Heart right ventricle (tissue), 16 donors: ENCODE measurements around the gene ZNHIT1. TPM values are rescaled to one million over a fixed set of nuclear protein-coding genes. Genes with fewer than 3 reads are reported as not detected.
A peak's percentile ranks its signal among the peaks of the same experiment; 100 is the strongest.

Experiments
- ATAC-seq, 8 donors: fragments of 200-7000 bp; cut with Tn5 transposase; one replicate each; pipeline ENCODE4 v1.9.1; 2020; ENCODE audit warnings: mild to moderate bottlenecking in 8 of 8, moderate library complexity in 8 of 8, moderate number of reproducible peaks in 1 of 8
- DNase-seq, 2 donors: peaks; one replicate each; pipeline ENCODE4 v3.0.0-alpha.2; 2020
- H3K27ac ChIP-seq, 10 donors: fragments of 200-600 bp; sonication (generic) in 2 of 10; one replicate each; pipeline versions ENCODE4 v1.5.0 to v1.8.0; 2020 to 2022; ENCODE audit warnings: mild to moderate bottlenecking in 3 of 10
- H3K27me3 ChIP-seq, 7 donors: fragments of 200-600 bp; one replicate each; pipeline ENCODE4 v1.8.0; 2021 to 2022; ENCODE audit warnings: mild to moderate bottlenecking in 2 of 7
- H3K36me3 ChIP-seq, 9 donors: fragments of 200-600 bp; sonication (generic) in 1 of 9; one replicate each; pipeline versions ENCODE4 v1.5.0 to v1.8.0; 2020 to 2022; ENCODE audit warnings: mild to moderate bottlenecking in 2 of 9
- H3K4me1 ChIP-seq, 9 donors: fragments of 200-600 bp; sonication (generic) in 1 of 9; one replicate each; pipeline versions ENCODE4 v1.5.0 to v1.8.0; 2020 to 2022; ENCODE audit warnings: mild to moderate bottlenecking in 4 of 9
- H3K4me3 ChIP-seq, 10 donors: fragments of 200-600 bp; sonication (generic) in 2 of 10; one replicate each; pipeline versions ENCODE4 v1.5.0 to v1.8.0; 2020 to 2022; ENCODE audit warnings: mild to moderate bottlenecking in 7 of 10, moderate library complexity in 2 of 10
- H3K9me3 ChIP-seq, 11 donors: fragments of 200-600 bp in 10 of 11; sonication (generic) in 2 of 11; one replicate each; pipeline versions ENCODE4 v1.5.0 to v1.8.0; 2013 to 2022; ENCODE audit warnings: mild to moderate bottlenecking in 2 of 11, control low read depth in 1 of 11, moderate library complexity in 1 of 11
- WGBS, 2 donors: extraction: QIAGEN DNeasy Blood & Tissue Kit; methylation state at CpG; one replicate each; pipeline ENCODE4 v1.1.7; 2013; ENCODE audit warnings: inconsistent platforms in 1 of 2; 5-methylcytosine and 5-hydroxymethylcytosine counted together
- intact Hi-C, 10 donors: fragments of 100-400 bp; cut with DNase I; formaldehyde crosslinking; loops; one replicate each; pipeline versions ENCODE4 v1.11.1 to v1.14.2; 2022
- polyA plus RNA-seq, 2 donors: library from polyadenylated mRNA; stranded (reverse); fragments of 200-250 nt; gene quantifications; one replicate each; pipeline ENCODE4 v1.2.3, GENCODE V29; 2013
- total RNA-seq, 10 donors: library from RNA; stranded (reverse); fragmentation: NEBNext Ultra II Directional in 3 of 10; extraction: Animal tissue kit (Norgen Biotek cat#: 25700) in 3 of 10; gene quantifications; one replicate each; pipeline versions ENCODE4 v1.2.1 to v1.2.4, GENCODE V29; 2021 to 2023
- TF ChIP-seq, protein P1 (sequence below), 9 donors: fragments of 200-600 bp; sonication (generic) in 2 of 9; IDR thresholded peaks; one replicate each; pipeline versions ENCODE4 v1.5.0 to v1.8.0; 2021 to 2022; ENCODE audit warnings: antibody characterized with exemption in 9 of 9, mild to moderate bottlenecking in 5 of 9, moderate library complexity in 1 of 9
- donor health status: Arrhythmogenic right ventricular cardiomyopathy.
- donor health status: ischemic (EF 13 %, LVEDD 7.1; RV severe dilation, severe dysfunction).
- donor health status: healthy with polysubstance abuse.
- donor health status: DM: no; HTN: yes; CAD: no.
- donor health status: DM: no; HTN: no; CAD: no.
- donor health status: ischemic (EF 25% LVEDD 6.9; RV normal size, moderate dysfunction).
- donor health status: ischemic (EF 25% LVEDD 5.7; RV mildly dilated, moderate dysfunction).
- donor health status: healthy.
- donor health status: DM: yes; HTN: yes; CAD: no.
- donor health status: Ischemic cardiomyopathy.
- donor health status: ischemic (EF 35%, LVEDD 5.7; RV mildly dilated, moderate dysfunction).
- donor health status: nonischemic (EF 11% LVEDD 7.7; RV severe dilation, severe dysfunction).
- donor health status: DM: yes; HTN: yes; CAD: no.
- donor health status: PGD.
- donor health status: ischemic (EF 29% LVEDD 5.4; RV normal size, mild dysfunction).
- donor health status: nonischemic (EF 23%, LVEDD 6.1; RV moderate dilation, normal function).

The ZNHIT1 gene
- total and polyA plus RNA-seq, 12 donors = 45.4 to 194 (median 52.6) TPM

DNA sequence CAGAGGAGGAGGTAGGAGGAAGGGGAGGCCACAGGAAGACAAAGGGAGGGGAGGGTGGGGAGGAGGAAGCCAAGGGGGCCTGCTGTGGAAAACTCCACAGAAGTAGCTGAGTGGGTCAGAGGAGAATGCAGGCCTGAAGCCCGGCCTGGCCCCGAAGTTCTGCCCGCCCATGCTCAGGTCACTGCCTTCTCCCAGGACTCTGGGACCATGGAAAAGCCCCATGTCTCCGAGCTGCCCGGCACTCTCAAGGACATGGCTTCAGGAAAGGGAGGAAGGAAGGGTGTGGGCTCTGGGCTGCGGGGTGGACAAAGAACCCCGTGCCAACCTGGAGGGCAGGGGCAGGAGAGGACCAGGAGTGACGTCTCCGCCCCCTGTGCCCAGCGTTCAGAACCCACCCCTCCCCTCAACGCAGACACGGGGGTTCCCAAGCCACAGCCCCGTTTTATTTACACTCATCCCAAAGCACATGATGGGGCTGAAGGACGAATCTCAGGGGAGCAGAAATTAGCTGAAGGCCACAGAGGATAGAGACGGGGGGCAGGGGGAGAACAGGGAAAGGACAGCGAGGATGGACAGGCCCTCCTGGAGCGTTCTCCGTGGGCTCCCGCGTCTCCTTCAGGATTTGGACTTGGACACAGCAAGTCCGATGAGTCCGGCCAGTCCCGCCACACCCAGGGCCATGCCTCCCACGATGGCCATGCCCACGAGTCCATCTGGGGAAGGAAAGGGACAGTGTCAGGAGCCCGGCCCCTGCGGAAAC is 21.4 kb downstream of the ZNHIT1 start:
- ATAC-seq (peak in 7 of 8 donors; percentile 4 to 43 (median 32)), DNase-seq (peak in 1 of 2 donors; percentile 33)
- WGBS, 2 donors = 55 to 71% methylated on average over 27 of the region's 27 CpGs
- H3K4me3 ChIP-seq = peak overlapping the region in 3 of 10 donors; percentile 0 to 31 (median 22)
- H3K27ac ChIP-seq = peak overlapping the region; percentile 67 to 90 (median 80)
- intact Hi-C loops = loop anchor here in 1 of 10 donors (2.0 kb wide), 1 partner anchor 19 kb away; no protein-coding TSS in a partner anchor
- TF ChIP-seq, protein P1, sequence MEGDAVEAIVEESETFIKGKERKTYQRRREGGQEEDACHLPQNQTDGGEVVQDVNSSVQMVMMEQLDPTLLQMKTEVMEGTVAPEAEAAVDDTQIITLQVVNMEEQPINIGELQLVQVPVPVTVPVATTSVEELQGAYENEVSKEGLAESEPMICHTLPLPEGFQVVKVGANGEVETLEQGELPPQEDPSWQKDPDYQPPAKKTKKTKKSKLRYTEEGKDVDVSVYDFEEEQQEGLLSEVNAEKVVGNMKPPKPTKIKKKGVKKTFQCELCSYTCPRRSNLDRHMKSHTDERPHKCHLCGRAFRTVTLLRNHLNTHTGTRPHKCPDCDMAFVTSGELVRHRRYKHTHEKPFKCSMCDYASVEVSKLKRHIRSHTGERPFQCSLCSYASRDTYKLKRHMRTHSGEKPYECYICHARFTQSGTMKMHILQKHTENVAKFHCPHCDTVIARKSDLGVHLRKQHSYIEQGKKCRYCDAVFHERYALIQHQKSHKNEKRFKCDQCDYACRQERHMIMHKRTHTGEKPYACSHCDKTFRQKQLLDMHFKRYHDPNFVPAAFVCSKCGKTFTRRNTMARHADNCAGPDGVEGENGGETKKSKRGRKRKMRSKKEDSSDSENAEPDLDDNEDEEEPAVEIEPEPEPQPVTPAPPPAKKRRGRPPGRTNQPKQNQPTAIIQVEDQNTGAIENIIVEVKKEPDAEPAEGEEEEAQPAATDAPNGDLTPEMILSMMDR (IDR thresholded peaks at IDR 0.05) = no peak
- H3K27me3 ChIP-seq = no peaks in the 10 kb centered on the region
- H3K9me3 ChIP-seq = no peaks in the 10 kb centered on the region
- H3K36me3 ChIP-seq = peaks cover 0 to 73% (median 17%) of the 10 kb centered on the region in 9 donors
- peaks cover 26 to 75% (median 60%) of the 10 kb centered on the region in 9 donors for H3K4me1 ChIP-seq

DNA sequence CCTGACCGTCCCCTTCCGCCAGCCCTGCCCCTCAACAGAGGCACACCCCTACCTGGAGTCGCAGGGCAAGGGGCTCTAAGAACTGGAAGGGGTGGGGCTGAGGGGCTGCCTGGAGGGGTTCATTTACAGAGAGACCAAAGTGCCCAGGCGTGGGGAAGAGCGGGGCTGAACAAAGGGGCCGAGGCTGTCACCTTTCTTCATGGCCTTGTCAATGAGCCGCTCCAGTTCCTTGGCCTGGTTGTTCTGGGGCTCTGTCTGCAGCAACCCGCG is 21.9 kb downstream of the ZNHIT1 start:
- ATAC-seq (no peak), DNase-seq (no peak)
- peak overlapping the region in 1 of 10 donors; percentile 31 for H3K4me3 ChIP-seq
- peaks cover 0 to 73% (median 17%) of the 10 kb centered on the region in 9 donors for H3K36me3 ChIP-seq
- H3K27me3 ChIP-seq = no peaks in the 10 kb centered on the region
- TF ChIP-seq, protein P1 (IDR thresholded peaks at IDR 0.05) = no peak
- peak overlapping the region; percentile 67 to 90 (median 80) for H3K27ac ChIP-seq
- intact Hi-C loops = loop anchor here in 1 of 10 donors (2.0 kb wide), 1 partner anchor 19 kb away; no protein-coding TSS in a partner anchor
- 86 to 95% methylated on average over 9 of the region's 9 CpGs for WGBS, 2 donors
- peaks cover 26 to 76% (median 60%) of the 10 kb centered on the region in 9 donors for H3K4me1 ChIP-seq
- no peaks in the 10 kb centered on the region for H3K9me3 ChIP-seq

DNA sequence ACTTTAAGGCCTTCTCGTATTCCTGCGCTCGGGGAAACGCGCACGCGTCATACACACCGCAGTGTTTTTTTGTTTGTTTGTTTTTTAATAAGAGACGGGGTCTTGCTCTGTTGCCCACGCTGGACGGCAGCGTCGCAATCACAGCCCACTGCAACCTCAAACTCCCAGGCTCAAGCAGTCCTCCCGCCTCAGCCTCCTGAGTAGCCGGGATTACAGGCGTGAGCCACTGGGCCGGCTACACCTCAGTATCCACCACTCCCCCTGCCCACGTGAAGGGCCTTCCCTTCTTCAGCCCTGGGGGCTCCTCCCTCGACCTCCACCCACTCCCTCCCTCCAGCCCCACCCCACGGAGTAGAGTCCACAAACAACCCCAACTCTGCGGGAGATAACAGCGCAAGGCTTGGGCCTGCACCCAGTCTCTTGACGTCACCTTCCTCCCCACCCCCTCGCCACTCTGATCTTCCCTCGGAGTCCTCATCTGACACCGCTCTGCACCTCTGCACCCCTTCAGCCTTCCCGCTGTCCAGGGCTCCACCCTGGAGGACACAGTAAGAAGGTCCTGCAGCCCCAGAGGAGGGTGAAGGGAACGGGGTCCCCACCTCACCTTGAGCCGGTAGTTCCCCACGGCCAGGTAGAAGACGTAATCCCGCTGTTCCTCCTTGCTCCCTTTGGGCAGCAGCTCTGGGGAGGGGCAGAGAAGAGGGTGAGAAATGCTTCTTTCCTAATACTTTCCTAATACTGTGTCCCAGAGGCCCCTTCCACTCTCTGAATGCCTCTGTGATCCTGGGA is 22.5 kb downstream of the ZNHIT1 start:
- Histone ChIP-seq H3K27ac (peak overlapping the region in 9 of 10 donors; percentile 67 to 90 (median 81)), H3K9me3 (no peaks in the 10 kb centered on the region), H3K4me1 (peaks cover 26 to 79% (median 64%) of the 10 kb centered on the region in 9 donors), H3K27me3 (no peaks in the 10 kb centered on the region), H3K4me3 (no peak overlapping the region), H3K36me3 (peaks cover 0 to 72% (median 17%) of the 10 kb centered on the region in 9 donors)
- TF ChIP-seq, protein P1 (IDR thresholded peaks at IDR 0.05) = no peak
- intact Hi-C loops = no loop called here
- ATAC-seq = no peak
- WGBS, 2 donors = 89 to 90% methylated on average over 32 of the region's 32 CpGs
- no peak for DNase-seq

DNA sequence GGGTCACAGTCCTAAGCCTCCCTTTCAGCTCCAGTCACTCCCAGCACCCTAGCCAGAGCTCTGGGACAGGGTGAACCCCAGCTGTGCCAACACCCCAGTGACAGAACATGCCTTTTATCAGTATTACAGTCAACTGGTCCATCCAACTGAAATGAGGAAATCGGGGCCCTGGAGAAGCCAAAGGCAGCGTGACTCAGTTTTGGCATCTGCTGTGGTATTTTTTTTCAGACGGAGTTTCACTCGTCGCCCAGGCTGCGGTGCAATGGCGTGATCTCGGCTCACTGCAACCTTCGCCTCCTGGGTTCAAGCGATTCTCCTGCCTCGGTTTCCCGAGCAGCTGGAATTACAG is 23.0 kb downstream of the ZNHIT1 start:
- peak overlapping the region in 2 of 10 donors; percentile 44 to 90 for H3K27ac ChIP-seq
- WGBS, 2 donors = 88 to 91% methylated on average over 12 of the region's 12 CpGs
- no peak overlapping the region for H3K4me3 ChIP-seq
- no peaks in the 10 kb centered on the region for H3K9me3 ChIP-seq
- ATAC-seq (no peak), DNase-seq (no peak)
- H3K4me1 ChIP-seq = peaks cover 26 to 85% (median 69%) of the 10 kb centered on the region in 9 donors
- intact Hi-C loops = no loop called here
- TF ChIP-seq, protein P1 (IDR thresholded peaks at IDR 0.05) = no peak
- no peaks in the 10 kb centered on the region for H3K27me3 ChIP-seq
- peaks cover 0 to 66% (median 17%) of the 10 kb centered on the region in 9 donors for H3K36me3 ChIP-seq
